IPS DF 19.7 (cell line): Measurements from ENCODE around the gene WTAP.
"Not testable (repeated sequence)": the region's sequence is repeated elsewhere in the genome, so short reads cannot be mapped to it uniquely, and the experiment has no call there.

Experiments
- DNase-seq: peaks from one replicate; pipeline ENCODE4 v3.0.0-alpha.2; 2013; ENCODE audit warnings: low read depth, low spot score

Gene WTAP

DNA sequence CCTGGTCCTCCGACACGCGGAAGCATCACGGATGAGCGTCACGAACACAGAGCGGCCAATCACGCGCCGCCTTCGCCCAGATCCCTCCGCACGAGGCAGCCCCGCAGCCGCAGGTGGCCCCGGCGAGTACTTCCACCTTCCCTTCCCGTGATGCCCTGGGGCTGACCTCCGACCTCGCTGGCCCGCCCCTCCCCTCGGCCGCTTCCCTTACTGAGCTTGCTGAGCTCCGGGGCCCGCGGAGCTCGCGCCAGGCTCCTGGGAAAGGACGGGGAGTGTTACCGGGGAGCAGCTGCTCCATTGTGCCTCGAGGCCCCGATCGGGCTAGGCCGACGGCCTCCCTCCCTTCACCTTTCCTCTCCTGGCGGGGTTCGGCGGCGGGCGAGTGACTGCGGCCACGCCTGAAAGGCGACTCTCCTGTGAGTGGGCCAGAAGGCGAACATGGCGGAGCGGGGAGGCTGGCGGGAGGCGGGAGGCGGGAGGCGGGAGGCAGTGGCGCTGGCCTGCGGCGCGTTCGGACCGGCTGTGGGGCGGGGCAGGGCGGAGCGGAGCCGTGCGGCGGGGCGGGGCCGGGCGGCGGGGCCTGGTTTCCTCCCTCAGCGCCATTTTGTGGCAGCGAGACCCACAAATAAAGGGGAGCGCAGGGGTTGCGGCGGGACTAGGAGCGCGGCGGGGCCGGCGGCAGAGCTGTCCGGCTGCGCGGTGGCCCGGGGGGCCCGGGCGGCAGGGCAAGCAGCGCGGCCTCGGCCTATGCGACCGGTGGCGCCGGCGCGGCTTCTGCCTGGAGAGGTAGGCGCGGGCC lies at the start of gene WTAP:
TSS of gene WTAP (plus strand) at position 589 of the 799 bp plus-strand sequence. CDS start 8,760 bp downstream, outside the sequence.
- peak; percentile 84 for DNase-seq

GRCh38 chr6:159677506-159678165 lies 49.7 kb upstream of the WTAP start:
- DNase-seq = no peak

DNA sequence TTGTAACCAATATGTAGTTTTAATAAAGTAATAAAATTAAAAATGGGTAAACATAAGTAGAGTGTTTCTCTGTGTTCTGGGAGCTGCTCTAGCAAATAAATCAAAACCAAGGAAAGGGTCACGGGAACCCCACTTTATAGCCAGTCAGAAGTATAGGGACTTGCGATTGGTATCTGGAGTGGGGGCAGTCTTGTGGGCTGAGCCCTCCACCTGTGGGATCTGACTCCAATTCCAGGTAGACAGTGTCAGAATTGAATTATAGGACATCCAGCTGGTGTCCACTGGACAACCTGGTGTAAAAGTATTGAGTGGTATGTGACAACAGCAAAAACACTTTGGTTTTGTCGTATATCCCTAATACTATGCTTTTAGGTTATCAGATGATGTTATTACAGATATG lies 48.7 kb upstream of the WTAP start:
- no peak for DNase-seq

GRCh38 chr6:159679091-159680077 lies 47.9 kb upstream of the WTAP start:
- DNase-seq = no peak

- no peak for DNase-seq
Observed at GRCh38 chr6:159680104-159680503, 47.2 kb upstream of the WTAP start.

DNA sequence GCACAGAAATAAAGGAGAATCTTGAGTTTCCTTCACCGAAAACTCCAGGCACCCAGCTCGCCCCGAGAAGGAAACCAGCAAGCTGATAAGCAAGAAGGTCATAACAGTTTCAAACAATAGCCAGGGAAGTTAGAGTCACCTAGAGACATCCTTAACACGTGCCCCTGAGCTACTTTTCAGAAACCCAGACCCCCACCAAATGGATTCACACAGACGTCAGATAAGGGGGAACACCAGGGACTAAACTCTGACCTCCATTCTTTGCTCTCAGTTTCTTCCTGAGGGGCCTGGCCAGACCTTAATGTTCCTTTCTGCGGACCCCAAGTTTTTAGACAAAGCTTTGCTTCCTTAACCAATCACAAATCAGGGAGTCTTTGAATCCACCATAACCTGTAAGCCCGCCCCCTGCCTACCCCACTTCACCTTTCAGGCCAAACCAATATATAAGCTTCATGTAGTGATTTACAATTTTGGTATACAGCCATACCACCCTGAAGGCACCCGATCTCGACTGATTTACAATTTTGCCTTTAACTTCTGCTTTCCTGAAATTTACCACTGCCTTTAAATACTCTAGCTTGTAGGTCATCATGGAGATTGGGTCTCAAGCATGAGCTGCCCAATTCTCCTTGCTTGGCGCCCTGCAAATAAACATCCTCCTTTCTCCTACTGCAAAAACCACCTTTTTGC lies 46.0 kb upstream of the WTAP start:
- DNase-seq = no peak

DNA sequence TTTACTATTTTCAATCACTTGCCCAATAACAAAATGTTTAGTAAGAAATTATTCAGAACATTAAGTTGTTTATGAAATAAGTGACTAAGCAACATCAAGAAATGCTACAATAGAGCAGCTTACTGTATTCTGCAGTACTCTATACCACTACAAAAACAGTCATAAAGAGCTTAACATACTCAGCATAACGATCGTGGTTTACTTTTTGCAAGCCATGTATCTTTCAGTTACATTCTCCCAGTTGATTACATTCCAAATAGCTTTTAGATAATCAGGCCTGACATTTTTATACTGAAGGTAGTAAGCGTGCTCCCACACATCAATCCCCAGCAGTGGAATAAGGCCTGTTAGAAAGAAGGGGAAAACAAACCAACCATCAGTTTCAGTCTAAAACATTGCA lies 45.0 kb upstream of the WTAP start:
- no peak for DNase-seq

DNA sequence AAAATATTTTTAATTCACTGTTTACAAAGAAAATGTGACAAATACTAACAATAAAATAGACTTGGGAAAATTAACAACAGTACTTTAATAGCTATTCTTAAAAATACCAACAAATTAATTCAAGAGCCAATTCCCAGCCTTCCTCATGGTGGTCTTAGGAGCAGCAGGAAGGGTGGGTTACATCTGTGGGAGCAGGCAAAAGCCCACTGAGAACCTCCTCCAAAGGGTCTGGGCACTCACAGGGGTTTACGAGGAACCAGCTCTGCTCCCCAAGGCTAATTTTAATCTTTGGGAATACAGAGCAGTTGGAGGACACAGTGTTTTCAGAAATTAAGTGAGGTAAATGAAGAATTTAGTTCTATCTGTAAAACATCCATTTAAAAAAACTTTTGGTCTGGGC lies 44.5 kb upstream of the WTAP start:
- DNase-seq = no peak

GRCh38 chr6:159684013-159684304 lies 43.3 kb upstream of the WTAP start:
- no peak for DNase-seq

DNA sequence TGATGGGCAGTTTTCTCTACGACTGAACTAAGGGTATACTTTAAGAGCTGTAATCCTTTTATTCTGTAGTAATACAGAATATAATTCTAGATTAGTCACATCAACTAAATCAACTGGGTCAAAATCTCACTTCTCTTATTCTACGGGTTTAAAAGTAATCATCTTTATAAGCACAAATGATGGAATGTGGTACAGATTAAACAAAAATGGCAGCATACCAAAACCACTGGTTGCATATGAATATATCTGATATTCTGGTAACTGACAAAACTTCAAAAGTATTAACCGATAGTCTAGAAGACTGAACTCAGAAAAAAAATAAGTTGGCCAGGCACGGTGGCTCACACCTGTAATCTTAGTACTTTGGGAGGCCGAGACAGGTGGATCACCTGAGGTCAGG lies 41.3 kb upstream of the WTAP start:
- DNase-seq = no peak

GRCh38 chr6:159686703-159687102 lies 40.6 kb upstream of the WTAP start:
- no peak for DNase-seq

DNA sequence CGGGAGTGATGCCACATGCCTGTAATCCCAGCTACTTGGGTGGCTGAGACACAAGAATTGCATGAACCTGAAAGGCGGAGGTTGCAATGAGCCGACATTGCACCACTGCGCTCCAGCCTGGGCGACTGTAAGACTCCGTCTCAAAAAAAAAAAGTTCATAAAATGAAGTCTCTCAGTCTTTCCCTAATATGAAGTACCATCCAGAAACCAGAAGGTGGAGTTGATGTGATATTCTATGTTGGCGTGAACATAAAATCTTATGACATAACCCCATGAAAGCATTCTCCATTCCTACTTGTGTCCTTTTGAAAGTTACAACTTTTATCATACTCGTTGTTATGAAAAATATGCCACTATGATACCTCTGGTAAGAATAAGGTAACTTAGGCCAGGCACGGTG lies 40.0 kb upstream of the WTAP start:
- DNase-seq = no peak

DNA sequence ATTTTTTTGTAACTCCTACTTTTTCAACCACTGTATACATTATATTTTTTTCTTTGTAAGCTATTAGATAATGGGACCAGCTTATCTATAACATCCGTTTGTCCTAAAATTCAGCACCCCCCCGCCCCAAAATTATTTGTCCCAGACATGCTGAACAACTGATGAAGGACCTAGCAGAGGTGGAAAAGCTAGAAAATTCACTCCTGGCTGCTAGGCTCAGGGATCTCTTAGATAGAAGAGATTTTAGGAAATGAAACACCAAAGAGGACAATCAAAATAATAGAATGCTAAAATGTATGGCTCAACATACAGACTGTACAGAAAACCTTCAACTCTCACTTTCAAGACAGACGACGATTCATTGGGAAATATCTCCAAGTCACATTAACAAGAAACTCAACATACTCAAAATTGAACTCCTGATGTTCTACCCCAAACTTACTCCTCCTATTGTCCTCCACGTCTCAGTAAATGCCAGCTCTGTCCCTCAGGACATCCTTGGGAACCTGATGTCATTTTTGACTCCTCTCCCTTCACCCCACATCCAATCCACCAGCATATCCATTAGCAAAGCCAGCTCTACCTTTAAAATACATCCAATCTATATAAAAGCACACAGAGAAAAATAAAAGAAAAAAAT lies 38.9 kb upstream of the WTAP start:
- no peak for DNase-seq

GRCh38 chr6:159689001-159689400 lies 38.3 kb upstream of the WTAP start:
- DNase-seq = no peak

DNA sequence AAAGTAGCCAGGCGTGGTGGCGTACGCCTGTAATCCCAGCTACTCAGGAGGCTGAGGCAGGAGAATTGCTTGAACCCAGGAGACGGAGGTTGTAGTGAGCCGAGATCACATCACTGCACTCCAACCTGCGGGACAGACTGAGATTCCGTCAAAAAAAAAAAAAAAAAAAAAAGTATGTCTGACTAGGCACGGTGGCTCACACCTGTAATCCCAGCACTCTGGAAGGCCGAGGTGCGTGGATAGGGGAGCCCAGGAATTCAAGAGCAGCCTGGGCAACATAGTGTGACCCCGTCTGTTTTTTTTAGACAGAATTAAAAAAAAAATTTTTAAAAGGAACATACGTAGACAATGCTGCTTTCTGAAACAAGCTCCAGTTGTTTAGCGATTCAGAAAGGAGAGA lies 37.2 kb upstream of the WTAP start:
- not testable (repeated sequence) for DNase-seq

DNA sequence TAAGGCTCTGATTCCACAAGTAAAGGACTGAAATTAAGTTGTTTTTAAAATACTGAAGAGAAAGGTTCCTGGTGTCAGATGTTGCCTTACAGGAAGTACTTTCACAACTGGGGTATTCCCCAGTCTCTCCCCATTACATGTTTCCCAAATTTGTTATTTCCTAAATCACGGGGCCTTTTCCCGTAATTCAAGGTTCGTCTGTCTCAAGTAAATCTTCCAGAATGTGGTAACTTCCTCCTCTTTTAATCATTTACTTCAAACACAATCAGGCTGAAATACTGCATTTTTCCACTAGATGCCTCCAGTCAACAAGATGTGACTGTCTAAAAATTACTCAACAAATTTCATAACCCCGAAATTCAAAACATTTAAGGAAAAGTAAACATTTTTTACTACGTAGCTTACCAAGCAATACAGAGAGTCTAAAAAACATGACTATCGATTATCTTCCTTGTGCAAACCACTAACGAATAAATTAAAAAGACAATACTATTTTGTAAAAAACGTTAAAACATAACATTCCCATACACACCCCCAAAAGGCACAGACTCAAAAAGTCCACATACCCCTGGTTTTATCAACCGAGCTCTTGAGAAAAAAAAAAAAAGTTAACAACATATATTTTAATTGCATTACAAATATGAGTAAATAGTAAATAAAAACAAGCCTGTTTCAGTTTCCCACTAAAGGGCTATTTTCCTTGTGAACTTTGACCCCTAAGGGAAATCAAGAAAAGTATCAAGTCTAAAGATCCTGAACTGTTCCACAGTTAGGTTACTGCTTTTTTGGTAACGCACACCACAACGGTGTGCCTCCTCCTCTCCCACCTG lies 36.0 kb upstream of the WTAP start:
- DNase-seq = no peak

GRCh38 chr6:159691963-159692287 lies 35.4 kb upstream of the WTAP start:
- no peak for DNase-seq

- no peak for DNase-seq
Observed at GRCh38 chr6:159692303-159693127, 34.8 kb upstream of the WTAP start.

- DNase-seq = peak; percentile 28
Observed at GRCh38 chr6:159693128-159693893, 34.0 kb upstream of the WTAP start, which contains the start of gene SOD2. Gene SOD2, minus strand, starts transcription at chr6:159693241. Its CDS starts 74 bp downstream, at chr6:159693167.
